GM18870 (cell line): Measurements from ENCODE around the gene SUMO1.
"Not testable (repeated sequence)": the region's sequence is repeated elsewhere in the genome, so short reads cannot be mapped to it uniquely, and the experiment has no call there.

ENCODE experiments used
- ATAC-seq: cut with Tn5 transposase; IDR thresholded peaks from one replicate; pipeline ENCODE4 v1.9.1; 2021; ENCODE audit warnings: moderate library complexity; ENCODE audit not compliant: unreplicated experiment

Gene SUMO1

GRCh38 chr2:202238234-202239197, at the start of gene SUMO1:
SUMO1 (minus strand) TSS chr2:202238597; CDS start chr2:202238451, 146 bp downstream.
- ATAC-seq = peak; percentile 92

GRCh38 chr2:202286595-202286994, 48.2 kb upstream of the SUMO1 start:
- ATAC-seq = no peak

- ATAC-seq = no peak
Observed at GRCh38 chr2:202278944-202279343, 40.5 kb upstream of the SUMO1 start.

GRCh38 chr2:202278036-202278760, 39.8 kb upstream of the SUMO1 start:
- no peak for ATAC-seq

- not testable (repeated sequence) for ATAC-seq
Observed at GRCh38 chr2:202276078-202276720, 37.8 kb upstream of the SUMO1 start.

GRCh38 chr2:202270487-202270886, 32.1 kb upstream of the SUMO1 start:
- no peak for ATAC-seq

- ATAC-seq = no peak
Observed at GRCh38 chr2:202269585-202269984, 31.2 kb upstream of the SUMO1 start.

- ATAC-seq = no peak
Observed at GRCh38 chr2:202267495-202267894, 29.1 kb upstream of the SUMO1 start.

- peak; percentile 84 for ATAC-seq
Observed at GRCh38 chr2:202265467-202266277, 27.3 kb upstream of the SUMO1 start, which contains the start of gene NOP58. NOP58 (plus strand) TSS chr2:202265763; CDS start chr2:202265942, 179 bp downstream.

GRCh38 chr2:202261531-202261930, 23.1 kb upstream of the SUMO1 start:
- ATAC-seq = no peak

GRCh38 chr2:202251494-202251893, 13.1 kb upstream of the SUMO1 start:
- no peak for ATAC-seq

- ATAC-seq = no peak
Observed at GRCh38 chr2:202249521-202250253, 11.3 kb upstream of the SUMO1 start.

GRCh38 chr2:202247710-202248109, 9.3 kb upstream of the SUMO1 start:
- ATAC-seq = not testable (repeated sequence)

- no peak for ATAC-seq
Observed at GRCh38 chr2:202237787-202238233, 587 bp downstream of the SUMO1 start.

GRCh38 chr2:202221873-202222272, 16.5 kb downstream of the SUMO1 start:
- no peak for ATAC-seq

GRCh38 chr2:202215179-202215578, 23.2 kb downstream of the SUMO1 start:
- ATAC-seq = no peak

GRCh38 chr2:202208526-202208925, 29.9 kb downstream of the SUMO1 start:
- ATAC-seq = no peak

- no peak for ATAC-seq
Observed at GRCh38 chr2:202204855-202205254, 33.5 kb downstream of the SUMO1 start.

- no peak for ATAC-seq
Observed at GRCh38 chr2:202203348-202203747, 35.0 kb downstream of the SUMO1 start.
